SIG-M5 treated with dmso at 0.1 percent for 504 hours (cell line): ENCODE measurements around the gene IGF1.
A peak's percentile ranks its signal among the peaks of the same experiment; 100 is the strongest.

ENCODE experiments used
- DNase-seq: peaks from one replicate; lab custom pipeline; 2025; ENCODE audit not compliant: unreplicated experiment; lab: John Stamatoyannopoulos, UW

The IGF1 gene

DNA sequence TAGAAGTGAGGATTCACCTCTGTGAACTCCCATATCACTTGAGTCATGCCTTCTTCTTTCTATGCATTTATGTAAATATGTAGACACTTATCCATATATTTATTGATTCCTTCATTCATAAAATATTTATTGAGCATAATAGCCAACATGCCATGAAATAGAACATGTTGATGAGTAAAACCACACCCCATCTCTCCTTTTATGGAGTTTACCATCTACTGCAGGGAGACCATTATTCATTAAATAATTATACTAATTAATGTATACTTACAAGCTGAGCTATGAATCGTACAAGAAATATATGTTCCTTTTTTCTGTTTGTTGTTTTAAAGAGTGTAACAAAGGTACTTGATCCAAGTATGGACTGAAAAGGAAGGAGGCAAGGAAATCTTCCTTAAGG, 17.4 kb upstream of the IGF1 start:
- no peak for DNase-seq

DNA sequence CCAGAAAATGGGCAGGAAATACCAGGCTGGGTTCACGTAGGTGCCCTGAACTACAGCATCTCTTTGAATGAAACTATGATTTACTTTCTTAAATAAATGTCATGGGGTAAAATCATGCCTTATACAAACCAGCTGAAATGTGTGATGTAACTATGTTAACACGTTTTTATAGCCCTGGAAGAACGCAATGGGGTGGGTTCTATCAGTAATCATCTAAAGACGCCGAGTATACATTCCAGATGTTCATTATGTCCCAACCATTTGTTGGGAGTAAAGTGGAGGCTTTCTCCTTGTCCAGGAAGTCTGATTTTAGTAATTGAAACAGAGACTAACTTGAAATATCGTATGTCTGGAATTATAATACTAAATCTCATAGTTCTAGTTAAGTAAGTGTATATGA, 16.2 kb upstream of the IGF1 start:
- no peak for DNase-seq

DNA sequence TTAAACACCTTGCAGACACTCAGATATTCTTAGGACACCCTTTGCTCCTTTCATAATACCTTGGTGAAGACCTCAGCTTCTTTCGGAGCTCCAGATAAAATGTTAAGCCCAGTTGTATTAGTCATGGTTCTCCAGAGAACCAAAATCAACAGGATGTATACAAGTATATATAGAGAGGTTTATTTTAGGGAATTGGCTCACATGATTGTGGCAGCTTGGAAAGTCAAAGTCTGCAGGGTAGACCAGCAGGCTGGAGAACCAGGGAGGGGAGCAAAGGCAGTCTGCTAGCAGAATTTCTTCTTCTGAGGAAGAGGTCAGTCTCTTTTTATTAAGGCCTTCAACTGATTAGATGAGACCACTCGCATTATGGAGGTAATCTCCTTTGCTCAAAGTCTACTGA, 6.9 kb upstream of the IGF1 start:
- no peak for DNase-seq

DNA sequence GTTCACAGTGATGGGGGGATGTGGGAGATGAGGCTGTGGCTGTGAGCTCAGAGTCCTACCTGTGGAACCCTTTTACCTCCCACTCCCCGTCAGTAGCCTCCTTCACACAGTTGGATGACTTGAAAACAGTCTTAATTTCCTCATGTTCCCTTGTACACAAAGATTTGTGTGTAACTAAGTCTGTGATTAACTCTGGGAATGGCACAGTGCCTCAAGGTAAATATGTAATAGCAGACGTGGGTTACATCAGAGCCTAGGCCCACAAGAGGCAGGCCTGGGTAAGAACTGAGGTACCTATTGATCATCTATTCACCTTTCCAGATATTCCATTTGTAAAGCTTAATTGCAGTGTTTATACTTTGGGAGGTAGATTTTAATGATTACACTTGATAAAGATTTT, 5.8 kb upstream of the IGF1 start:
- no peak for DNase-seq

GRCh38 chr12:102484428-102484958, 4.1 kb upstream of the IGF1 start:
- peak; percentile 88 for DNase-seq

DNA sequence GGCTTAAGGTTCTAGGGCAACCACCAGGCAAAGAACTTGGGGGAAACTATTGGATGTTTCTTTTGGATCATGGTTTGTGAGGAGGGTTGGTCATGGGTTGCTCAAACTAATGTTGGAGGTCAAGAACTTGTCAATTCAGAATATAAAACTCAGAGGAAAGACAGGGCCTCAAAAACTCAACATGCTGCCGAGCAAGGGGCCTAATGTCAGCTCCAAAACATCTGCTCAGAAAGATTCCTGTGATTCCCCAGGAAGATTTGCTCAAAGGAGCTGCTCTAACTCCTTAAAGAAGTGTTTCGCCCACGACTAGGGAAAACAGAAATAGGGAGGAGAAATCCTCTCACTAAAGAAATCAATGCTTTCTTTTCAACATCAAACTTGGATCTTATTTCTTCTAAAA, 3.7 kb upstream of the IGF1 start:
- DNase-seq = no peak

DNA sequence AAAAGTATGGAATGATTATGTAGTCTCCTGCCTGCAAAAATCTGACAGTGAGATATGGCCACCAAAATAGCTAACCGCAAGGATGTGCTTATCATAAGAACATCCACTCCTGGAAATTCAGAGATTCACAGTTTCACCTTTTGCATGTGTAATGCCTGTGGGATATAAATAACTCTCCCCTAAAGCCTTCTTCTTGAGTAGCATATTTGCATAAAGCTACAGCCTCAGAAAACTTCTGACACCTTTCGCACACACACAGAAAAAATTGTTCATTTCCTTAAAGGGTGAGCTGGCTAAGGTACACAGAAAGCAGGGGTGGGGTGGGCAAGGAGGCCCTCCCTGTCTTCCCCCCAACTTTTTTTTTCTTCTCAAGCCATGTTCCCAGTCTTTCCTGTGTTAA, 3.1 kb upstream of the IGF1 start:
- DNase-seq = no peak

DNA sequence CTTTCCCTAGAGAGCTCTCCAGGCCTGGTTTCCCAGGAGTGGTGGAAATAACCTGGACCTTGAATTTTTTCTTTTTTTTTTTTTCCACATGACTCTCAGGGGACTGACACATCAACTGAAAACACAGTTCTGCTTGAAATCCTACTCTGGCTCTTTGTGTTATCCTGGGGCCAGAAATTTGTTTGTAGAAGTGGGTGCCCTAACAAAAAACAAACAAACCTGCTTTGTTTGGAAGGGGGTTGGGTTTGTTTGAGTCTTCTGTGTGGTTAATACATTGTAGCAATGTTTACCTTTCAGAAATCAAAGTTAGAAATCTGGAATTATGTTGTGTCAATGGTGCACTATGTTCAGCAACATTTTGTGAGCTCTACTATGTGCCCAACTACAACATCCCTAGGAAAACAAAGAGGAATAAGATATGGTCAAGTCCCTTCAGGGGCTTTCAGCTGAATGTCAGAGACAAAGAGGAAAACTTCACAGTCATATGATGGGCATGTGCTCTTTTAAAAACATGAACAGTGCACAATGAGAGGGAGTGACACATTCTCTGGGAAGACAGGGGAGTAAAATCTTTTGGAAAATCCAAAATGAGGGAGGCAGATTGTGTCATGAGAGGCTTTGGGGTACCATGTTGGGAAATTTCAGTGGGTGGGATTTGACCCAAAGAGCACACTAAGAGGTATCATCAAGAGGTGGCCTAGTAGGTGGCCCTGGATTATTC, 1.5 kb upstream of the IGF1 start:
- DNase-seq = no peak

DNA sequence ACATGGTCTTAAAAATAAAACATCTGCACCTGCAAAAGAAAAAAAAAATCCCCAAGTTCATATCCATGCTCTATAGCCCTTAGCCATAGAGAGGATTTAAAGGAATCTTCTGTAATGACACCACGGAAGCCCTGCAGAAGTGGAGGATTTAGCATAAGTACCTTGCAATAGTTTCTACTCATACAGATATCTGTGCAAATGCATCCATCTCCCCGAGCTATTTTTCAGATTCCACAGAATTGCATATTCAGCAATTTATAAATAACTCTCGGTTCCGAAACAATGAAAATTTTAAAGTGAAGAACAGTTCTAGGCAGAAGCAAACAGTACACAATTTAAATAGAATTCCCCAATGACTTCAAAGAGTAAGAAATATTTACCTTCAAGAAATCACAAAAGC, 424 bp downstream of the IGF1 start:
- no peak for DNase-seq

GRCh38 chr12:102479099-102479885, 1.1 kb downstream of the IGF1 start:
- no peak for DNase-seq

- no peak for DNase-seq
Measured at GRCh38 chr12:102478405-102479098, 1.8 kb downstream of the IGF1 start.

DNA sequence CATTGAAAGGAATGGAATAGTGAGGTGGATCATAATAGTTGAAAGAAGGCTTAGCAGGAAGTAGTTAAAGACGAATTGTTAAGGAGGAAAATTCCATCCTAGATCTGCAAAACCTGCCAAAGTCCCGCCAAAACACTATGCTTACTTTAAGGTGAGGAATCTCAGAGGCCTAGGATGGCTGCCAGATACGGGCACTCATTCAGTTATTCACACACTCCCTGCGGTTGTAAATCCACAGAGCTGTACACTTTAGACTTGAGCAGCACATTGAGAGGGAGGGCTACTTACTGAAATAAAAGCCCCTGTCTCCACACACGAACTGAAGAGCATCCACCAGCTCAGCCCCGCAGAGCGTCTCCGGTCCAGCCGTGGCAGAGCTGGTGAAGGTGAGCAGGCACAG, 5.0 kb downstream of the IGF1 start:
- no peak for DNase-seq

GRCh38 chr12:102474438-102475064, 5.8 kb downstream of the IGF1 start:
- DNase-seq = no peak

DNA sequence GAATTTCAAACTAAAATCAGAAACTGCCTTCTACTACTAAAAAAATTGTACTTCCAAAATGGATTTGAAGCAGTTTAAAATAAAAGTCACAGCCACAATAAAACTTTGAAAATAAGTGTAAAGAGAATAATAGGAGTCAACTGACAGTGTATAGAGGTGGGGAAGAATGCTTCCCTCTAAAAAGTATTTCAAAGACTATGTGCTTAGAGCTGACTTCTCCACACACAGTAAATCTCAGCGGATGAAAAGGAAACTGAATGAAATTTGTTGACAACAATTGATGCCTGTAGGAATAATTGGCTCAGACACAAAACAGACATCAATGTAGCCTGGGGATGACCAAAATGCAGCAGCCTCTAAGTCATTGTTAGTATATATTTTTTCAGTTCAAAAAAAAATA, 7.9 kb downstream of the IGF1 start:
- DNase-seq = no peak

DNA sequence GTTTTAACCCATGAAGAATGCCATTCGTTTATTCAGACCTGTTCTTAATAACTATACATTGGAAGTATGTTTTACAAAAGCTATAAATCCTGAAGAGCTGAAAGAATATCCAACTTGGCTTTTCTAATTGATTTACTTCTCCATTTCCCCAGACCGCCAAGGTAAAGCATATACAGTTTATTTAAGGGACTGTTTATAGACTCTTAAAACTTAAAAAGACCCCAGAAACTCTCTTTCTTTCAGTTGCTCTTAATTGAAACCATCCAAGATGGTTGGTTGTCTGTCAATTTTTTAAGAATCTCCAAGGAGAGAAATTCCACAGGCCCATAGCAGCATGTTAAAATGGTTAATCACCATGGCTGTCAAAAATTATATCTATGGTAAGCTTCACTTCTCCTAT, 8.8 kb downstream of the IGF1 start:
- DNase-seq = no peak

GRCh38 chr12:102470945-102471344, 9.4 kb downstream of the IGF1 start:
- DNase-seq = no peak

GRCh38 chr12:102468261-102468915, 12.0 kb downstream of the IGF1 start:
- no peak for DNase-seq

- no peak for DNase-seq
Measured at GRCh38 chr12:102465762-102466560, 14.4 kb downstream of the IGF1 start.

GRCh38 chr12:102463659-102464249, 16.6 kb downstream of the IGF1 start:
- no peak for DNase-seq
